CD8-positive, alpha-beta memory T cell (primary cell): ENCODE data around the gene MAST4. TPM values are rescaled to one million over a fixed set of nuclear protein-coding genes. Genes with fewer than 3 reads are reported as not detected.

Experiments used
- CTCF ChIA-PET: fragments of 350-600 bp; sonication (Branson Sonifier 250); formaldehyde crosslinking; loops from one replicate; lab custom pipeline; 2021; ENCODE audit warnings: antibody characterized with exemption; lab: Charles Lee
- POLR2A ChIA-PET: fragments of 350-600 bp; sonication (Branson Sonifier 250); formaldehyde crosslinking; loops from one replicate; lab custom pipeline; 2021; ENCODE audit warnings: antibody characterized with exemption; lab: Charles Lee
- DNase-seq, 5 donors: peaks; one replicate each; pipeline versions ENCODE4 v3.0.0 to v3.0.0-alpha.2; 2020 to 2022; ENCODE audit warnings: mixed read lengths in 1 of 5
- H3K27ac ChIP-seq: one replicate; pipeline ENCODE4 v1.7.0; 2013; ENCODE audit warnings: low read depth, mild to moderate bottlenecking, low read length, moderate library complexity
- H3K27me3 ChIP-seq: 2 replicates; pipeline ENCODE4 v1.7.0; 2013; ENCODE audit warnings: low read length, mild to moderate bottlenecking; ENCODE audit not compliant: insufficient read depth, poor library complexity, severe bottlenecking
- H3K36me3 ChIP-seq: 2 replicates; pipeline ENCODE4 v1.7.0; 2013; ENCODE audit warnings: mild to moderate bottlenecking, low read length, moderate library complexity; ENCODE audit not compliant: insufficient read depth
- H3K4me1 ChIP-seq: 2 replicates; pipeline ENCODE4 v1.7.0; 2013; ENCODE audit warnings: mild to moderate bottlenecking, low read length, moderate library complexity; ENCODE audit not compliant: insufficient read depth
- H3K4me3 ChIP-seq: 2 replicates; pipeline ENCODE4 v1.7.0; 2013; ENCODE audit warnings: mild to moderate bottlenecking, low read length
- H3K9me3 ChIP-seq: 2 replicates; pipeline ENCODE4 v1.7.0; 2013; ENCODE audit warnings: mild to moderate bottlenecking, low read length
- H3K27ac Mint-ChIP-seq, 8 donors: one replicate each; pipeline ENCODE4 v1.8.0; 2020 to 2021; ENCODE audit warnings: mixed read lengths in 8 of 8, mild to moderate bottlenecking in 6 of 8, inconsistent platforms in 3 of 8, moderate library complexity in 3 of 8
- H3K27me3 Mint-ChIP-seq, 2 donors: one replicate each; pipeline ENCODE4 v1.8.0; 2020 to 2021; ENCODE audit warnings: mixed read lengths in 2 of 2, mild to moderate bottlenecking in 1 of 2, moderate library complexity in 1 of 2
- H3K36me3 Mint-ChIP-seq, 3 donors: one replicate each; pipeline ENCODE4 v1.8.0; 2020 to 2021; ENCODE audit warnings: mixed read lengths in 3 of 3, inconsistent platforms in 1 of 3, mild to moderate bottlenecking in 1 of 3
- H3K4me1 Mint-ChIP-seq, 3 donors: one replicate each; pipeline ENCODE4 v1.8.0; 2020 to 2021; ENCODE audit warnings: mixed read lengths in 3 of 3, inconsistent platforms in 1 of 3, mild to moderate bottlenecking in 1 of 3
- H3K4me3 Mint-ChIP-seq, 7 donors: one replicate each; pipeline ENCODE4 v1.8.0; 2020 to 2021; ENCODE audit warnings: mixed read lengths in 7 of 7, mild to moderate bottlenecking in 6 of 7, moderate library complexity in 4 of 7, inconsistent platforms in 2 of 7
- H3K9me3 Mint-ChIP-seq, 5 donors: one replicate each; pipeline ENCODE4 v1.8.0; 2020 to 2022; ENCODE audit warnings: mixed read lengths in 5 of 5, mild to moderate bottlenecking in 3 of 5, moderate library complexity in 2 of 5, inconsistent platforms in 1 of 5
- polyA plus RNA-seq: library from polyadenylated mRNA; unstranded; fragments of 300-500 nt; fragmentation: Illumina TruSeq; gene quantifications from one replicate; pipeline ENCODE4 v1.2.3, GENCODE V29; 2021
- total RNA-seq, 2 experiments: library from RNA; stranded (reverse); gene quantifications; one replicate each; pipeline ENCODE4 v1.2.3, GENCODE V29; 2021

The MAST4 gene
- total and polyA plus RNA-seq, 3 experiments from 2014 or later, result 5.0 to 7.2 (median 6.5) TPM

DNA sequence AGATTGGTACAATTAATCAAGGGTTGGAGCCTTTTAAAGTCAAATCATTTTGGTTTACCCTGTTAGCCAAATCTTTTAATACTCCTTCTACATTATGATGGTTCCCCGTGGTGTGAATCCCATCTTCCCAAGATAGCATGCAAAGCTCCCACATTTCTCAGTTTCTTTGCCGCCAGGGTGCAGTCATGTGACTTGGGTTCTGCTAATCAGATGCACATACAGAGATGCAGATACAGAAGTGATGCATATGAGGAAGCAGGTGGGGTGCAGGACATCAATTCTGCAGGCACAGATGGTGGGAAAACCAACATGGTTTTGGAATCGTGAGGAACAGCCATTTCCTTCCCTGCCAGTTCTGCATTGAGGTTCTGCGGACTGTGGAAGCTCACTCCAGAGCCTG, 8.4 kb upstream of the MAST4 start:
- Mint-ChIP-seq H3K4me1 (no peaks in the 10 kb centered on the region), H3K4me3 (no peak overlapping the region), H3K9me3 (no peaks in the 10 kb centered on the region), H3K27me3 (peaks cover 7 to 37% of the 10 kb centered on the region in 2 donors), H3K36me3 (no peaks in the 10 kb centered on the region), H3K27ac (peak overlapping the region in 1 of 8 donors; percentile 21)
- Histone ChIP-seq H3K36me3 (no peaks in the 10 kb centered on the region), H3K9me3 (no peaks in the 10 kb centered on the region), H3K4me1 (no peaks in the 10 kb centered on the region), H3K4me3 (no peak overlapping the region), H3K27me3 (peaks cover 5% of the 10 kb centered on the region), H3K27ac (no peak overlapping the region)
- ChIA-PET CTCF (no interaction called here), POLR2A (no interaction called here)
- no peak for DNase-seq

DNA sequence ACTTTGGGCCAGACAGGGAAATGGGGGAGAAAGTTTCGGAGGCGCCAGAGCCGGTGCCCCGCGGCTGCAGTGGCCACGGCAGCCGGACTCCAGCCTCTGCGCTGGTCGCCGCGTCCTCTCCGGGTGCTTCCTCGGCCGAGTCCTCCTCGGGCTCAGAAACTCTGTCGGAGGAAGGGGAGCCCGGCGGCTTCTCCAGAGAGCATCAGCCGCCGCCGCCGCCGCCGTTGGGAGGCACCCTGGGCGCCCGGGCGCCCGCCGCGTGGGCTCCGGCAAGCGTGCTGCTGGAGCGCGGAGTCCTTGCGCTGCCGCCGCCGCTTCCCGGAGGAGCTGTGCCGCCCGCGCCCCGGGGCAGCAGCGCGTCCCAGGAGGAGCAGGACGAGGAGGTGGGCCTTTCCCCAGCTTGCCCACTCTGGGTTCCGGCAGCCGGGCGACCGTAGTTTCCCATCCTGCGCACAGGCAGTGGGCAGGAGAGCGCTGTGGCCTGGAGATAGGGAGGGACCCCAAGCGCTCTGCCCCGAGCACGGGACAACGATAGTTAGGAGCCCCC, 516 bp downstream of the MAST4 start:
- Mint-ChIP-seq H3K4me3 (peak overlapping the region in 6 of 7 donors; percentile 61 to 75 (median 69)), H3K27me3 (peaks cover 33 to 61% of the 10 kb centered on the region in 2 donors), H3K4me1 (peaks cover 13 to 19% (median 16%) of the 10 kb centered on the region in 3 donors), H3K9me3 (no peaks in the 10 kb centered on the region), H3K36me3 (no peaks in the 10 kb centered on the region), H3K27ac (no peak overlapping the region)
- H3K36me3 ChIP-seq, result no peaks in the 10 kb centered on the region
- no peaks in the 10 kb centered on the region for H3K9me3 ChIP-seq
- ChIA-PET POLR2A (no interaction called here), CTCF (no interaction called here)
- peaks cover 4% of the 10 kb centered on the region for H3K27me3 ChIP-seq
- H3K4me1 ChIP-seq, result no peaks in the 10 kb centered on the region
- H3K4me3 ChIP-seq, result no peak overlapping the region
- DNase-seq, result no peak
- no peak overlapping the region for H3K27ac ChIP-seq

DNA sequence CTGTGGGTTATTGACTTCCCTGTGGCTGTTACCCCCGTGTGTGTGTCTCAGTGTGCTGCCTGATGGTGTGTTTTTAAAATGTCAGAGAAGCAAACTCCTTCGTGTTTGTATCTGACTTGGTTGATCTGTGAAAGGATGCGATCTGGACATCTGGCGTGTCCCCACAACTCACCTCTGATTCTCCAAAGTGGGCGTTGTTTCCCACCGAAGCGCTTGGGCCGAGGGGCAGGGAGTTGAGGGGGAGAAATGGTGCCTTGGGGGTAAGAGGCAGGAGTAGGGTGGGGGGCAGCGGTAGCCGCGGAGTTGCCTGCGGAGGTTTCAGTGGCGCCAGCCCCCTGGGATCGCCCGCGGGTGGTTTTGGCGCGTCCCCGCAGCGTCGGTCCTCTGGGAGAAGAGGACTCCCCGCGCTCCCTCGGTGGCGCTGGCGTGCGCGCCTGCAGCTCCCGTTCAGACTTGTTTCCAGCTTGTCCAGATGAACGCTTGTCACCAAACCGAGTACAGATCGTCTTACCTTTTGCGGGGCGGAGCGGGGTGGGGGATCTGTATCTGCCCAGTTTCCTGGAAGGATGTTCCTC, 1.1 kb downstream of the MAST4 start:
- no peaks in the 10 kb centered on the region for H3K36me3 ChIP-seq
- H3K4me3 Mint-ChIP-seq, result peak overlapping the region in 6 of 7 donors; percentile 61 to 75 (median 69)
- H3K36me3 Mint-ChIP-seq, result no peaks in the 10 kb centered on the region
- peaks cover 34 to 59% of the 10 kb centered on the region in 2 donors for H3K27me3 Mint-ChIP-seq
- H3K4me1 Mint-ChIP-seq, result peaks cover 13 to 19% (median 16%) of the 10 kb centered on the region in 3 donors
- peaks cover 4% of the 10 kb centered on the region for H3K27me3 ChIP-seq
- H3K9me3 ChIP-seq, result no peaks in the 10 kb centered on the region
- POLR2A ChIA-PET, result no interaction called here
- H3K9me3 Mint-ChIP-seq, result no peaks in the 10 kb centered on the region
- no peak overlapping the region for H3K27ac Mint-ChIP-seq
- CTCF ChIA-PET, result no interaction called here
- DNase-seq, result no peak
- no peak overlapping the region for H3K4me3 ChIP-seq
- H3K4me1 ChIP-seq, result no peaks in the 10 kb centered on the region
- no peak overlapping the region for H3K27ac ChIP-seq

GRCh38 chr5:66602621-66603020, 6.4 kb downstream of the MAST4 start:
- no peak overlapping the region for H3K4me3 ChIP-seq
- peaks cover 2 to 4% (median 2%) of the 10 kb centered on the region in 3 donors for H3K4me1 Mint-ChIP-seq
- no peaks in the 10 kb centered on the region for H3K9me3 ChIP-seq
- POLR2A ChIA-PET, result no interaction called here
- no peak overlapping the region for H3K27ac ChIP-seq
- H3K36me3 Mint-ChIP-seq, result no peaks in the 10 kb centered on the region
- peaks cover 19 to 43% of the 10 kb centered on the region in 2 donors for H3K27me3 Mint-ChIP-seq
- CTCF ChIA-PET, result no interaction called here
- no peak overlapping the region for H3K4me3 Mint-ChIP-seq
- no peaks in the 10 kb centered on the region for H3K27me3 ChIP-seq
- H3K9me3 Mint-ChIP-seq, result no peaks in the 10 kb centered on the region
- H3K27ac Mint-ChIP-seq, result no peak overlapping the region
- no peaks in the 10 kb centered on the region for H3K4me1 ChIP-seq
- no peaks in the 10 kb centered on the region for H3K36me3 ChIP-seq
- no peak for DNase-seq

DNA sequence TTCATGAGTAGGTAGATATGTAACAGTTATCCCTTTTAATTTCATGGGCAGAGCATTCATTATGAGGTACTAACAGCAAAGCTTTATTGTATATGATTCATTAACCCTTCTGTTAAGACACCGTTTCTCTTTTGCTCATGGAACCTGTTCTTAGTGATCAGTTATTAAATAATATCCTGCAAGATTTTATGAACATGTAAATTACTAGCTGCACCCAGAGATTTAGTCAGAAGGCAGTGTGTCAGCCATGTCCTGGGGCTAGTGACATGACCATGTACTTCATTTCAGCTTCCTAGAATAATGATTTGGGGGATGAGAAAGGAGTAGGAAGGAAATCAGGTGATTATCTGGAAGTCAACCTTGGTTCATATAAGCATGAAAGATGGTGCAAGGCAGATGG, 7.0 kb downstream of the MAST4 start:
- no peaks in the 10 kb centered on the region for H3K9me3 ChIP-seq
- Mint-ChIP-seq H3K27ac (no peak overlapping the region), H3K36me3 (no peaks in the 10 kb centered on the region), H3K27me3 (peaks cover 15 to 38% of the 10 kb centered on the region in 2 donors), H3K4me3 (no peak overlapping the region), H3K4me1 (no peaks in the 10 kb centered on the region), H3K9me3 (no peaks in the 10 kb centered on the region)
- H3K4me3 ChIP-seq, result no peak overlapping the region
- DNase-seq, result no peak
- ChIA-PET POLR2A (no interaction called here), CTCF (no interaction called here)
- no peaks in the 10 kb centered on the region for H3K36me3 ChIP-seq
- no peaks in the 10 kb centered on the region for H3K27me3 ChIP-seq
- no peak overlapping the region for H3K27ac ChIP-seq
- no peaks in the 10 kb centered on the region for H3K4me1 ChIP-seq

GRCh38 chr5:66603881-66604280, 7.7 kb downstream of the MAST4 start:
- Mint-ChIP-seq H3K4me1 (no peaks in the 10 kb centered on the region), H3K27ac (no peak overlapping the region), H3K9me3 (no peaks in the 10 kb centered on the region), H3K36me3 (no peaks in the 10 kb centered on the region), H3K4me3 (no peak overlapping the region), H3K27me3 (peaks cover 11 to 36% of the 10 kb centered on the region in 2 donors)
- no peaks in the 10 kb centered on the region for H3K4me1 ChIP-seq
- no peak for DNase-seq
- H3K9me3 ChIP-seq, result no peaks in the 10 kb centered on the region
- CTCF ChIA-PET, result no interaction called here
- H3K4me3 ChIP-seq, result no peak overlapping the region
- POLR2A ChIA-PET, result no interaction called here
- no peaks in the 10 kb centered on the region for H3K27me3 ChIP-seq
- no peaks in the 10 kb centered on the region for H3K36me3 ChIP-seq
- H3K27ac ChIP-seq, result no peak overlapping the region

DNA sequence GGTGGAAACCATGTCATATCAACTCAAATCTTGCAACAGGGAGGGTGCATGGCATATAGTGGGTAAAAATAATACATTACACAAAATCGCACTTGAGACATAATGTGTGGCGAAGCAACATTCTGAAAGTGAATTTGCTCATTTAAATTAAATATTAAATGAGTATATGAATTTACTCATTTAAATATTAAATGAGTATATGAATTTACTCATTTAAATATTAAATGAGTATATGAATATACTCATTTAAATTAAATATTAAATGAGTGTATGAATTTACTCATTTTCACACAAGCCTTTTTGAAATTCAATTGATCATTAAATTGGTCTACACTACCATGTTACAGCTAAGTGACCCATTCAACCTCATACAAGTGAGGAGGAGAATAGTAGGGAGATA, 10.5 kb downstream of the MAST4 start:
- Mint-ChIP-seq H3K9me3 (no peaks in the 10 kb centered on the region), H3K4me3 (no peak overlapping the region), H3K27ac (no peak overlapping the region), H3K36me3 (no peaks in the 10 kb centered on the region), H3K4me1 (no peaks in the 10 kb centered on the region), H3K27me3 (peaks cover 4 to 26% of the 10 kb centered on the region in 2 donors)
- DNase-seq, result no peak
- Histone ChIP-seq H3K27ac (no peak overlapping the region), H3K36me3 (no peaks in the 10 kb centered on the region), H3K27me3 (no peaks in the 10 kb centered on the region), H3K9me3 (no peaks in the 10 kb centered on the region), H3K4me3 (no peak overlapping the region), H3K4me1 (no peaks in the 10 kb centered on the region)
- CTCF ChIA-PET, result no interaction called here
- POLR2A ChIA-PET, result no interaction called here

DNA sequence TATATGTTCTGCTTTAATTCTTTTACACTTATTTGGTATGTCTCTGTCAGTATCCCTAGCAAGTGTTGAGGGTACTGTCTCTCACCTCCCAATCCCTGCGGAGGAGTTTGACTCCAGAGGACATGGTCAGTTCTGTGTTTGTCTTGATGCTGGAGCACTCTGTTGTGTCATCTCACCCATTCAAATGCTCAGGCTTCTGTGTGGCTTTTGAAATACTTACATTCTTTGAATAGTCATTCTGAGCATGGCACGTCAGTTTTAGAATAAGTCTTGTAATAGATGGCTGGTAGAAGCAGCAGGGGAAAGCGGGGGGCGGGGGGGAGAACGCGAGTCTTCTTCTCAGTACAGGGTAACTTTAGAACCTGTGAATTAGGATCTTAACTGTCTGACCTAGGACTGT, 12.3 kb downstream of the MAST4 start:
- DNase-seq, result no peak
- H3K4me1 ChIP-seq, result no peaks in the 10 kb centered on the region

More for the DNA sequence above, 12.3 kb downstream of the MAST4 start:
- H3K36me3 Mint-ChIP-seq, result no peaks in the 10 kb centered on the region
- ChIA-PET POLR2A (no interaction called here), CTCF (no interaction called here)
- H3K4me3 Mint-ChIP-seq, result no peak overlapping the region
- no peak overlapping the region for H3K27ac ChIP-seq
- peaks cover 2 to 18% of the 10 kb centered on the region in 2 donors for H3K27me3 Mint-ChIP-seq
- no peaks in the 10 kb centered on the region for H3K27me3 ChIP-seq
- no peaks in the 10 kb centered on the region for H3K9me3 ChIP-seq
- H3K36me3 ChIP-seq, result no peaks in the 10 kb centered on the region
- H3K27ac Mint-ChIP-seq, result no peak overlapping the region
- no peaks in the 10 kb centered on the region for H3K4me1 Mint-ChIP-seq
- no peak overlapping the region for H3K4me3 ChIP-seq
- H3K9me3 Mint-ChIP-seq, result no peaks in the 10 kb centered on the region
